Measurements from ENCODE around the gene BCR.

The BCR gene

GRCh38 chr22:23230348-23231068 lies 50.2 kb downstream of the BCR start:
- DNase-seq, result no peak

GRCh38 chr22:23231471-23232093 lies 51.3 kb downstream of the BCR start:
- no peak for DNase-seq

GRCh38 chr22:23232094-23232905 lies 52.0 kb downstream of the BCR start:
- DNase-seq, result no peak

- DNase-seq, result no peak
Observed at GRCh38 chr22:23233084-23233531, 52.8 kb downstream of the BCR start.

- no peak for DNase-seq
Observed at GRCh38 chr22:23233752-23234408, 53.6 kb downstream of the BCR start.

- no peak for DNase-seq
Observed at GRCh38 chr22:23234409-23235161, 54.3 kb downstream of the BCR start.

- no peak for DNase-seq
Observed at GRCh38 chr22:23235425-23235824, 55.1 kb downstream of the BCR start.

- DNase-seq, result no peak
Observed at GRCh38 chr22:23236026-23236425, 55.7 kb downstream of the BCR start.

- DNase-seq, result no peak
Observed at GRCh38 chr22:23236440-23237184, 56.3 kb downstream of the BCR start.

- peak; percentile 62 for DNase-seq
Observed at GRCh38 chr22:23237201-23237798, 57.0 kb downstream of the BCR start.

GRCh38 chr22:23237841-23238240 lies 57.5 kb downstream of the BCR start:
- no peak for DNase-seq

- DNase-seq, result no peak
Observed at GRCh38 chr22:23238707-23239106, 58.4 kb downstream of the BCR start.

- DNase-seq, result no peak
Observed at GRCh38 chr22:23239429-23239828, 59.1 kb downstream of the BCR start.

- DNase-seq, result no peak
Observed at GRCh38 chr22:23240639-23241389, 60.5 kb downstream of the BCR start.

- no peak for DNase-seq
Observed at GRCh38 chr22:23241562-23242472, 61.5 kb downstream of the BCR start.

GRCh38 chr22:23242473-23243001 lies 62.2 kb downstream of the BCR start:
- peak; percentile 31 for DNase-seq

GRCh38 chr22:23243006-23243573 lies 62.8 kb downstream of the BCR start:
- DNase-seq, result no peak

Measured in right kidney (tissue), 1 donor.